HG03469 (cell line): ENCODE data around the gene RPLP1.
A peak's percentile ranks its signal among the peaks of the same experiment; 100 is the strongest.

ENCODE experiments used
- ATAC-seq: cut with Tn5 transposase; IDR thresholded peaks from one replicate; pipeline ENCODE4 v1.9.1; 2021; ENCODE audit warnings: mild to moderate bottlenecking, moderate library complexity, moderate number of reproducible peaks; ENCODE audit not compliant: unreplicated experiment

RPLP1 gene

DNA sequence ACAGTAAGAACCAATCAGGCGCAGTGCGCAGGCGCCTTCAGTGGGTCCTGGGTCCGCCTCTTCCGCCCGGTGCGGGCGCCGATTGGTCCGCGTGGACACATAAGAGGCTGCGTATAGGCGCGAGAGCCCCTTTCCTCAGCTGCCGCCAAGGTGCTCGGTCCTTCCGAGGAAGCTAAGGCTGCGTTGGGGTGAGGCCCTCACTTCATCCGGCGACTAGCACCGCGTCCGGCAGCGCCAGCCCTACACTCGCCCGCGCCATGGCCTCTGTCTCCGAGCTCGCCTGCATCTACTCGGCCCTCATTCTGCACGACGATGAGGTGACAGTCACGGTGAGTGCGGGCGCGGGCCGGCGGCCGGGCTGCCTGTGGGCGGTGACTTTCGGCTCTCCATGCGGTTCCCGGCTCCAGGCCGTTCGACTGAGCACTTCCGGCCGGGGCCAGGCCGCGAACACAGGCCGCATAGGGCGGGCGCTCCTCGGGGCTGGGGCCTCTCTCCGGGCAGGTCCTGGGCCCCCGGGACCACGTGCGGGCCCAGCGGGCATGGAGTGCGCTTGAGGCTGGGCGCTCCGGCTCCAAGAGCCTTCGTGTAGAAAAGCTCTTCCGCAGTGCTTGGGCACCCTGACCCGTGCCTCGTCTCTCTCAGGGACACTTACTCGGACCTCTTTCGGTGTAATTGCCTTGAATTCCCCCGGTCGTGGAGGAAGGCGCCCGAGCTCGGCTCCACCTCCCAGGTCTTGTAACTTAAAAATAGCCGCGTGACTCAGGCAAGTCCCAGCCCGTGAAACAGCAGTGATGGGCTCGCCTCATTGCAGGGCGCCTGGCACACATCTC is at the start of gene RPLP1:
Gene RPLP1 (plus strand): TSS at position 127 of the 830 bp plus-strand sequence. CDS start 131 bp downstream, at position 258.
- peak; percentile 57 for ATAC-seq

DNA sequence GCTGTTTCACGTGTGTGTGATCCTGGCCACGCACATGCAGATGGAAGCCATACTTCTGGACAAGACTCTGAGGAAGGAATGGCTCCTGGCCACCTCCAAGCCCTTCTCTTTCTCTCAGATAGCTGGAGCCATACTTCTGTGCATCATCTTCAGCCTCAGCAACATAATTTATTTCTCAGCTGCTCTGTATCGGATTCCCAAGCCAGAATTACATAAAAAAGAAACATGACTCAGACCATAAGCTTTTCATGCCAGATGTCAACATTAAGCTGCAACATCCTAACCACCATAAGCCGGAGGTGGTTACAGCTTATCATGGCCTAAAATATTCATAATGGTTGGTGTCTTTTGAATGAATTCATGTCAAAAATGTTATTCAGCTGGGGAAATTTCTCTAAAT is 49.0 kb upstream of the RPLP1 start:
- no peak for ATAC-seq

DNA sequence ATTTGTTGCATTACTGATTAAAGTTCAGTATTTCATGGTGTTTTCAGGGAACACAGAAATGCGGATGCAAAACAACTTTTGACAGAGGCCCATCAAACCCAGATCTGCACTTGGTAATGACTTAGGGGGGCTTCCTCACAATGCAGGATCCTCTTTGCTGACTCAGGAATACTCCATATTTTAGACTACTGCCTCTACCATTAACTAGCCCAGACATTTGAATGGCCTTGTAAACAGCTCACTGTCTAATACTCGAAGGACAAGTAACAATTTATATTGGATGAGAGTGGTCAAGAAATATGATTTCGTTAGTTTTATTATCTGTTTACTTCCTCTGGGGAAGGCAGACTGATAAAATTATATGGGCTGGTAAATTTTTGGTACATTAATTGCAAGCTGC is 47.5 kb upstream of the RPLP1 start:
- ATAC-seq = no peak

DNA sequence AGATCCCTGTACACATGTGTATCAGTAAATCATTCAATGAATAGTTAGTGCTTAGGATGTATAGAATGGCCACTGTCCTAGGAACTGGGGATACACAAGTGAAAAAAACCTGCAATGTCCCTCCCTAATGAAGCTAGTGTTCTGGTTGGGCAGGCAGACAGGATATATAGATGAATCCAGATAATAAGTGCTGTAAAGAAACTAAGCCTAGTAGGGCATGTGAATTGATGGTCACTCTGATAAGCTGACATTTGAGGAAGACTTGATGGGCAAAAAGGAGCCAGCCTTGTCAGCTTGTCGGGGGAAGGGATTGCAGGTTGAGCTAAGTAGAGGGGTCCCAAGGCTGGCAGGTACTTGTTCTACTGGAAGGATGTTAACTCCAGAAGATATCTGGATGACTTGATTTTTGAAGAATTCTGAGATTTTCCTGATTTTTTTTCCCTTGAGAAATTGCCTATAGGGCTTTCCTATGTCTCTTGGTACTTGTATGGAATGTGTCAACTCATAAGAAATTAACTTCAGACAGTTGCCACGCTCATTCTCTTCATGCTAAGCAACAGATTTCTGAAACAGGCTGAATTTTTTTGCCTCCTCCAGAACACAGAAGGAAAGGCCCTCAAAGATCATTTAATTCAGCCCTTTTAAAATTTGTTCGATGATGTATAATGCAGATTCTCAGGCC is 44.8 kb upstream of the RPLP1 start:
- ATAC-seq = no peak

DNA sequence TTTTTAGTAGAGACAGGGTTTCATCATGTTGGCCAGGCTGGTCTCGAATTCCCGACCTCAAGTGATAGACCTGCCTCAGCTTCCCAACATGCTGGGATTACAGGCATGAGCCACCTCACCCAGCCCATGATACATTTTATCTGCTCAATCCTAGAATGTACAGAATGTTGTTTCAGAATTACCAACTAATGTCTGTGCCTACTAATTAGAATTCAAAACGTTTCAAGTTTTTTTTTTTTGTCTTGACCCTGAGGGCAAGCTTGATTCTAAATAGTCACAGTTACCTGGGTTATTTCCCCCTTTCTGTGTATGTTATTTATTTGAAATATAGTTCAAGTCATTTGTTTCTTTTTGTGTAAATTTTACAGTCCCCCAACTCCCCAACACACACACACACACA is 43.8 kb upstream of the RPLP1 start:
- no peak for ATAC-seq

DNA sequence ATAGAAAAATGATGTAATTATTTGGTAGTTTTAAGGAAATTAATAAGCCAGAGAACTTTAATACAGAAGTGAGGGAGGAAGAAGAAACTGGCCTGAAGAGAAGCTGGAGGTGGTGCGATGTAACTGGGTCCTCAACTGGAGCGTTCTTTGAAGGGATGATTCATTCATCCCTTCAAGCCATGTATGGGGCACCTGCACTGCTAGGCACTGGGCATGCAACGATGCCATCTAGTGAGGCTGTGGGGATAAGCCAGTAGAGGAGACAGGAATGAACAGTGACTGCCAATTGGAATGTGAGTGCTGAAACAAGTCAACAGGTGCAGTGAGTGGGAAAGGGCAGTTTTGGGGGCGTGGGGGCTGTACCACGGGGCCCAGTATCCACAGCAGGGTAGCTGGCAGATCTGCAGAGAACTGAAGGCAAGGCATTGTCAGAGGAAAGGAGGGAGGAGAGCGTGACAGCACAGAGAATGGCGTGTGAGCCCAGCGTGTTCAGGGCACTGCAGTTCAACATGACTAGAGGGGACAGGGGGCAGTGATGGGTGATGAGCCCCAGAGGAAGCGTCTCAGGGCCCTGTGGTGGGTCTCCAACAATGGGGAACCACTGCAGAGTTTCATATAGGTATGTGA is 42.3 kb upstream of the RPLP1 start:
- ATAC-seq = no peak

DNA sequence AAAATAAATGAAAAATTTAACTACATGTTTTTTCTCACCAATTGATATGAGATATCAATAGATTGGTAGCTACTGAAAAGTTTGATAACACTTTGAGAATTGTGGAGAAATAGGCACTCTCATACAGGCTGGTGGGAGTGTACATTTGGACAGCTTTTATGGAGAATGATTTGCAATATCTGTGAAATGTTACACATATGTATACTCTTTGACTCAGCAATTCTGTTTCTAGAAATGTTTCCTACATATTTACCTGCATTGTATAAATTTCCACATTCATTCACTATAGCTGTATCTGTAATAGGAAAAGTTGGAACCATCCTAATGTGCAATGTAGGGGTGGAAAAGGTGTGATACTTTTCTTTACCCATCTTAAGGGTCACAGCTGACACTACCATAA is 40.3 kb upstream of the RPLP1 start:
- ATAC-seq = no peak

DNA sequence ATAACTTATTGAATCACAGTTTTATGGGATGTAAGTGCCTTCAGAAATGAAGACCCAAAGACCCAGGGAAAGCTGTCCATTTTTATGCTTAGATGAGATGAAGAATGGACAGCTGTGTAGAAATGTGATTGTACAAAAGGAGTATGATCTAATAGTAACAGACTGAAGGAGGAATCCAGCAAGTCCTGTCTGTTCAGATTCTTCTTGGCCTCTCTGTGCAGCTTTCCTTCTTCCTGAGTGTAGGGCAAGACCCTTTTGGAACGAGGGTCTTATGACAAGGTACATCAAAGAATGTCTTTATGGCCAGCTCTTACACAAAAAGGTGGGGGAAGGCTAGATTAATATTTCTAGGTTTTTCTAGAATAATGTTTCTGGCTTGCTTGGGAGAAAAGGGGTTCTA is 39.9 kb upstream of the RPLP1 start:
- ATAC-seq = no peak

DNA sequence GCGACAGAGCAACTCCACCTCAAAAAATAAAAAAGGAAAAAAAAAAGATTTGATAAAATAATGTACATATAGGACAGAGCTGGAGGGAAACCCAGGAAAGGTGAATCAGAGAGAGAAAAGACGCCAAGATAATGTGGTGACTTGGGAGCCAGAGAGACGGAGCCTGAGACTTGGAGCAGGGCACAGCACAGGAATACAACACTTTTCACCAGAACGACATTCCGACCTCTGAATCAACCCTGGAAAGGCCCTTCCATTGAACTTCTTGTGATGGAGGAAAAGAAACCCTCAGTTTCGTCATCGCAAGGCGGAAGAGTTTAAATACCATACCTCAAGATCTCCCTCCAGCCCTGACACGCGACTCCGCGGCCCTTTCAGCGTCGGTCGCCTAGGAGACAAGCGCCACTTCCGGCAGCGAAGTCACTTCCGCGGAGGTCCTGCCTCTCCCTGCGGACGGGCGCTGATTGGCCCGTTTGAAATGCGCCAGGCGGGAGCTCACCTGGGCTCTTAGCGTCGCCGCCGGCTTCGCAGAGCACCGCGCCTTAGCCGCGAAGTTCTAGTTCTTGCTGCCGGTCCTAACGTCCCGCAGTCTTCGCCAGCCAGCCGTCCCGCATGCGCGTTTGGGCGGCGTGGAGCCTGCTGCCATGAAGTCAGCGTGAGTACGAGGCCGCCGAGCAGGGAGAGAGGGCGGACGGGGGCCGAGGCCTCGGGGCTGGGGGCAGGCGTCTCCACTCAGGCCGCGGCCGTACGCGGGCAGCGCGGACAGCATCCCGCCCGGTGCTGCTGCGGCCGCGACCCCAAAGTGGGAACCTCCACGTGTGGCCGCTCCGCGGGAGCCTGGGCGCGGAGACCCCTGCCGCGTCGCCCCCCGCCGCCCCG is 38.6 kb upstream of the RPLP1 start, which contains the start of gene KIF23:
Gene KIF23 (plus strand): TSS at position 528 of the 879 bp plus-strand sequence. CDS start 117 bp downstream, at position 645.
- ATAC-seq = peak; percentile 80

DNA sequence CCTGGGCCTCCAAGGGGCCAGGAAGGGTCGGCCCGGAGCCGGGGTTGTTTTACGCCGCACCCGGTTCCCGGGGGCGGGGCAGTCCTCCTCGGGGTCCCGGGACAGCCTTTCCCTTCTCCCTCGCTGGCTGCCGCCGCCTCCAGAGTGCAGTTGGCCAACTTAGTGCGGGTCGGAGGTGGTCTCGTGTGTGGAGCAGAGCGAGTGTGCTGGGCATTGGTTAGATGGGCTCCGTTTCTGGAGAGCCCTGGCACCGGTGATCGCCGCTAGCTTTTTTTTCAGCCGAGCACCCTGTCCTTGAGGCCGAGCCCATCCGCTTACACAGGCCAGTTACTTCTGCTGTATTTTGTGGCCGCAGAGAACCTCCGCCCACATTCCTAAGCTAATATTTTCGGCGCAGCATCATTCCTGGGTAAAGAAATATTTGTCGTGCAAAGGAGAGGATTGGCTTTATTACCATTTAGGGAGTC is 37.9 kb upstream of the RPLP1 start:
- no peak for ATAC-seq

DNA sequence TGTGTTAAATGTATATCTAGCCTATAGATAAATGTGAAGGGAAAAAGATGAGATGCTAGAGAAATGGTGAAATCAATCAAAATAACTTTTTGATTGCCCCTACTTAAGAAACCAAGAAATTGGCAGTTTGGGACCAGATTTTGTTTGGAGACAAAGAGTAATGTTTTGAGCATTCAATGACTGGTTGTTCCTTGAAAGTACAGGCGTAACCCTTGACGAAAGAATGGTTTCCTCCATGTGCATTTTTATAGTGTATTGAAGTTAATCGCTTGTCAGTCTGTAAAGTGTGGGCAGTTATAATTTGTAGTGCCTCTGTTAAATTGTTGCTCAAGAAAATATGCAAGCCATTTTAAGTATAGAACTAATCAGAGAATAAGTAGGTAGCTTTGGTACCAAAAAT is 37.2 kb upstream of the RPLP1 start:
- no peak for ATAC-seq

DNA sequence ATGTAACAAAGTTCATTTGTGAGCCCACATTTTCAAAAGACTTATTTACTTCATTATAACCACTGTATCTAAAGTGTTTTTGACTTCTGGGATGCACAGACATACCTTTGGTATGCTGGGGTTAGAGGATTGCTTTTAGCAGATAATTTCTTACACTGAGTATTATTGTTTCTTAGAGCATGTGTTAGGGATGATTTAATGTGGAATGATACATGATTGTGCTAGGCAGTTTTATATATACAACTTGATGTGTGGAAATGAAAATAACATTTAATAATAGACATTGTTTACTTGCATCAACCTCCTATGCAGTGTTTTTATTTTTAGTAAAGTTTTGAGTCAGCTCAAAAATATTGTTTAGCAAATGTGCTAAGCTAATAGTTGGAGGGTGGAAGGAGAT is 35.0 kb upstream of the RPLP1 start:
- no peak for ATAC-seq

DNA sequence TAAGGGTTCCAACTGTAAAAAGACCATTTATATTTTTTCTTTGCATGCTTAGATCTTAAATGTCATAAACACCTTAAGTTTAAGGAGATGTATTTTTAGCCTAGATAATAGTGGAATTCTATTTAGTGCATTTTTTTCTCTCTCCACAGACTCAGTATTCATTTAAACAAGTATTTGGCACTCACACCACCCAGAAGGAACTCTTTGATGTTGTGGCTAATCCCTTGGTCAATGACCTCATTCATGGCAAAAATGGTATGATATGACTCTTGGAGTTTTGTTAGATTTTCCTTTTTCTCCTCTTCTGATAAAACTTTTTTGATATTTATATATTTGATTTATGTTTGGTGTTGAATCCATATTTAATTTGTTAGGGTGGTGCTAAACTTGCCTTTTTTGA is 31.1 kb upstream of the RPLP1 start:
- no peak for ATAC-seq

DNA sequence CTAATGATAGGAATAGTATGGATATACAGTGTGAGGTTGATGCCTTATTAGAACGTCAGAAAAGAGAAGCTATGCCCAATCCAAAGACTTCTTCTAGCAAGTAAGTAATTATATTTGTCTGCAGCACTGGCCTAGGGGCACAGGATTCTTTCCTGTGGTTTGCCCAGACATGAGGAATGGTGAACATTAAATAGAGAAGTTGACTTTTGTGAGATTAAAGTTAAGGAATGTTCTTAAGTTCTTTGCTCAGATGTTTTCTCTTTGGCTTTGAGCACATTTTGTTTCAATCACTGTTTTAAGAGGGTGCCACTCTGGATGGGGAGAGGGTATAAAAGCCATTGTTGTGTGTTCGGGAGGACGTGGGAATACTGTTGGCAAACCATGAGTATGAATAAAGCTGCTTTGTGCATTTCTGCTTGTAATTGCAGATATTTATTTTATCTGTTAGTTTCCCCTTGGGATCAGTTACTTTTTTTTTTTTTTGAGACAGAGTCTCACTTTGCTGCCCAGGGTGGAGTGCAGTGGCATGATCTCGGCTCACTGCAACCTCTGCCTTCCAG is 30.2 kb upstream of the RPLP1 start:
- no peak for ATAC-seq

DNA sequence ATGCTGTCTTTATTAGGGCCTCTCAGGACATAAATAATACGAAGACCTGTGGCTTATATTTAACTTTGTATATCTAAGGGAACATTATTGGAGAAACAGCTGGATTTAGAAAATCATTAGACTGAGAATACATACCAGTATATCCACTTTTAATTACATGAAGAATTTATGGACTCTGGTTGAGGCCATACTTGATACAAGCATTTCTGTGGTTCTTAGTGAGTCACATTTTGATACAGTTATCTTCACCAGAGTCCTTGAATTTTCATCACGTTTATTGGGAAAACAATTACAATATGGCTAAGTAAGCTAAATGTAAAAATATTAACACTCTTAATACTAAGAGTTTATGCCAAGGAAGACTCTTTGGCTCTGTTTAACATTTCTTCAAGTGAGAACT is 28.6 kb upstream of the RPLP1 start:
- no peak for ATAC-seq

DNA sequence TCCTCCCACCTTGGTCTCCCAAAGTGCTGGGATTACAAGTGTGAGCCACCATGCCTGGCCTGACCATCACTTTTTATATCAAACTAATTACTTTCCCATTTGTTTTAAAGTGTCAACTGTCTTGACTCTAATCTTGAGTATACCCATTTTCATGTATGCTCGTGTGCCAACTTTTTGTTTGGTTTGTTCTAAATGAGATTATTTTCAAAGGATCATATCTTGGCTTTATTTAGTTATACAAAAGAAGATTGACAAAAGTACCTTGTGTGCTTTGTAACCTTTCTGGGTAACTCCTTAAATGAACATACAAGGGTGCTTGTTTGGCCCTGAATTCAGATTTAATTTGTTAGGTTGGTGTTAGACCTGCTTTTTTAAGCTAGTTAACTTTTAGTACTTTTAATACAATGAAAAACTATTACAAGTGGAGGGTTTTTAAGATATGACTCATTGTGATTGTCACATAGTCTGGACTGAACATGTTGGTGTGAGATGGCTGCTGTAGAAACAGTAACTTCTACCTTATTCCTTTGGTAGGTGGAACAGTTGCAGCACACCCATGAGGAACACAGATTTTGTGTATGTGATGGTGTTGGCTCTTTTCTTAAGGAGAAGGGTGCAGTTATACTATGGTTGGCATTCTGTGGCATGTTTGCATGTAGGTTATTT is 27.7 kb upstream of the RPLP1 start:
- no peak for ATAC-seq

DNA sequence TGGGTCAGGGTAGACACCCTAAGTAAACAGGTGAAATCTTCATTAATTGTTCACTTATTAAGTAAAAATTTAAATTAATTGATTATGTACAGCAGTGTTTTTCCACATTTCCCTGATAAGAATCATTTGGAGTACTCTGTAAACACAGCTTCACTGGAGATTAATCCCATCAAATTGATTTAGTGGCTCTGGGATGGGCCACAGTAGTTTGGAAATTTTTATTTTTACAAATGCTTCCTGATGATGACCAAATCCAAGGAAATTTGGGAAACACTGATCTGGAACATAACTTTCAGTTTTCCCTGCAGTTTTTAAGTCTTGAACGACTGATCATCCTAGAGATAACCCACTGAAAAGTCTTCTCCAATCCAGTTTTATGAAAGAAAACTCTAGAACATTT is 18.8 kb upstream of the RPLP1 start:
- ATAC-seq = no peak

DNA sequence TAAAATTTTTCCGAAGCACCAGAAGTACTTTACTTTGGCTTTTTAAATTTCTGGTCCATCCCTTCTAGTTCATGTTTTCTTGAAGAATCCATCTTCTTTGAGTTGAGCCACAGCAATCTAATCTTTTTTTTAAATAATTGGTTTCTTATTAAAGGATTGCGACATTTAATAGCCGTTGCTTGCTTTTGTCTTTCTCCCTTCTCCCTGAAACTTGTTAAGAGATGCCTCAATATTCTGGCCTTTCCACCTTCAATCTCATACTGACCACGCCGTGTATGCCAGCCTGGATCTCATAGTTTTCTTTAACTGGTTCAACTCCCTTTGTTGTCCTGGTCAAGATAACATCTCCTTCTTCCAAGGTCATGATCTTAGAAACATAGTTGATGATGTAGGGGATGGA is 18.4 kb upstream of the RPLP1 start:
- no peak for ATAC-seq

DNA sequence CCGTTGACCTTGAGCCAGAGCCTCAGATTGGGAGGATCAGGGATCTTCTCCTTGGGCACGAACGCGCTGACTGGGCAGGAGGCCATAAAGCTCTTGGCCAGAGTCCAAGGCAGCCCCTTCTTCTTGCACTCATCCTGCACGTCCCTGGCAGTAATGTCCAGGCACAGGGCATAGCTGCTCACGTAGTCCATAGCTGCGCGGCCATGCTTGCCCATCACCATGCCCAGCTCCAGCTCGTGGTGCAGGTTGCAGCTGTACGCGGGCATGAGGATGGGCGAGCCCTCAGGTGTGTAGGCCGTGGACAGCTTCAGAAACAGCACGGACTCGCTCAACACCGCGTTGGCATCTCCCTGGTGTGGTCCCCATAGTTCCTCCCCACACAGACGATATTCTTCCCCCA is 17.9 kb upstream of the RPLP1 start:
- no peak for ATAC-seq

DNA sequence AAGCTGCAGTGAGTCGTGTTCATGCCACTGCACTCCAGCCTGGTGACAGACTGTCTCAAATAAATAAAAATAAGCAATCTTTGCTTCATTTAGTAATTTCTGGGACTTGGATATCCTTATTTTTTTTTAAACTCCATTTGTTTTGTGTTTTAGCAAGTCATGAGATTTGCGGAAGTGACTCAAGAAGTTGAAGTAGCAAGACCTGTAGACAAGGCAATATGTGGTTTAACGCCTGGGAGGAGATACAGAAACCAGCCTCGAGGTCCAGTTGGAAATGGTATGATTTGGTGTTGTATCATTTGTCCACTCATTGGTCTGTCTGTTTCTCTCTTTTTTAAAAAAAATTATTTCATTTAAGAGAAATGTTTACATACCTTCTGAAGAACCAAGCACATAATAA is 16.6 kb upstream of the RPLP1 start:
- no peak for ATAC-seq
